Fibroblast of pulmonary artery (primary cell): ENCODE data around the gene MGMT.

Source experiments
- DNase-seq: peaks from one replicate; pipeline ENCODE4 v3.0.0-alpha.2; 2010; ENCODE audit warnings: low read depth
- H3K4me3 ChIP-seq: replicated peaks from 2 replicates; pipeline ENCODE4 v1.5.1; 2011; ENCODE audit warnings: low read depth, mild to moderate bottlenecking, control low read depth, low read length, moderate library complexity
- TF ChIP-seq, protein P1 (sequence below): IDR thresholded peaks from 2 replicates; pipeline ENCODE4 v1.5.1; 2011; ENCODE audit warnings: mild to moderate bottlenecking, control low read depth, low read length, inconsistent platforms; ENCODE audit errors: missing control alignments

MGMT gene

DNA sequence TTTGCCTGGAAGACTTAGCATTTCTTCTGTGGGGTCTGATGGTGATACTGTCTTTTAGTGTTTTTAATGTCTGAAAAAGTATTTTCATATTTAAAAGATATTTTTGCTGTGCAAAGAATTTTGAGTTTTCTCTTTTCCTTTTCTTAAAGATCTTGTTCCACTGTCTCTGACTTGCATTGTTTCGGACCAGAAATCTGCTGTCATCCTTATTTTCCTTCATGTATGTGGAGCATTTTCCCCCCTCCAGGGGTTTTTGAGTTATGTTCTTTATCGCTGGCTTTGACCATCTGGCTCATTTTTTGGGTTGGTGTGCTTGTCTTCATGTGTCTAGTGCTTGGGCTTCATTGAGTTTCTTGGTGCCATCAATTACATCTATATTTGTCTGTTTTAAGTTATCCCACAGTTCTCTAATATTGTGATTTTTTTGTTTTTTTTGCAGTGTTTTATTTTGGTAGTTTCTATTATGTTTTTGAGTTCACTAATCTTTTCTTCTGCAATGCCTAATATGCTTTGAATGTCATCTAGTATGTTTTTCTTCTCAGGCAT is 119.9 kb downstream of the MGMT start:
- H3K4me3 ChIP-seq: no peak overlapping the region
- TF ChIP-seq, protein P1, sequence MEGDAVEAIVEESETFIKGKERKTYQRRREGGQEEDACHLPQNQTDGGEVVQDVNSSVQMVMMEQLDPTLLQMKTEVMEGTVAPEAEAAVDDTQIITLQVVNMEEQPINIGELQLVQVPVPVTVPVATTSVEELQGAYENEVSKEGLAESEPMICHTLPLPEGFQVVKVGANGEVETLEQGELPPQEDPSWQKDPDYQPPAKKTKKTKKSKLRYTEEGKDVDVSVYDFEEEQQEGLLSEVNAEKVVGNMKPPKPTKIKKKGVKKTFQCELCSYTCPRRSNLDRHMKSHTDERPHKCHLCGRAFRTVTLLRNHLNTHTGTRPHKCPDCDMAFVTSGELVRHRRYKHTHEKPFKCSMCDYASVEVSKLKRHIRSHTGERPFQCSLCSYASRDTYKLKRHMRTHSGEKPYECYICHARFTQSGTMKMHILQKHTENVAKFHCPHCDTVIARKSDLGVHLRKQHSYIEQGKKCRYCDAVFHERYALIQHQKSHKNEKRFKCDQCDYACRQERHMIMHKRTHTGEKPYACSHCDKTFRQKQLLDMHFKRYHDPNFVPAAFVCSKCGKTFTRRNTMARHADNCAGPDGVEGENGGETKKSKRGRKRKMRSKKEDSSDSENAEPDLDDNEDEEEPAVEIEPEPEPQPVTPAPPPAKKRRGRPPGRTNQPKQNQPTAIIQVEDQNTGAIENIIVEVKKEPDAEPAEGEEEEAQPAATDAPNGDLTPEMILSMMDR: no peak
- peak; percentile 7 for DNase-seq

DNA sequence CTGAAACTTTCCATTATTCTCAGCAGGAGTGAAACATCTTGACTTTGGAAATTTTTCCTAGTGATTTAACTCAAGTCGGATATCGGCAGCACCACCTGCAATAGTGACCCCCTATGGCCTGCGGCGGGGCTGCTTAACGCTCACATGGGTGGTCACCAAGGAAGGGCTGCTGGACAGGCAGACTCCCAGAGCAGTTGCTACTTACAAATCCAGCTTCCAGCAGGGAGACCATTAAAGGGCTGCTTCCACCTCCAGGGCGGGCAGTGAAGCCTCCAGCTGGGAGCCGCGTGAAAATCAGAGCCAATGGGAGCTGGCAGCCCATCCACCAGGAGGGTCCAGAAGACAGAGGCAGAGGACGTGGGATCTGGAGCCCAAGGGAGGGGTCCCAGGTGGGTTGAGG is 122.5 kb downstream of the MGMT start:
- DNase-seq: no peak
- TF ChIP-seq, protein P1: no peak
- no peak overlapping the region for H3K4me3 ChIP-seq

DNA sequence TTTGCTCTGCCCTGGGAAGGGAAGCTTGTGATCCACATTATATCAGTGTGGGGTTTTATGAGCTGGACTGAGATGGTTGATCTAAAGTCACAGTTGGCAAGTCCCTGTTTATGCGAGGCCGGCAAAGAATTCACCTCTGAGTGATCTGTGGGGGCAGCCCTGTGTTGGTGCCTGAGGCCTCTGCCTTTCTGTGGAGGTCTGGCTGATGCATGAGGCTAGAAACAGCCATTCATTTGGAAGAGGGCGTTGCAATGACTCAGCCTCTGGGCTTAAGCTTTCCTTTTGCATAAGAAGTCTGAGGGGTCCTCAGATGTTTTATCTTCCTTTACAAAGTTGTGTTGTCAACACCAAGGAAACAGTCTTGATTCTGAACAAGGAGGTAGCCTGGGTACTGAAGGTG is 126.9 kb downstream of the MGMT start:
- H3K4me3 ChIP-seq: no peak overlapping the region
- DNase-seq: no peak
- TF ChIP-seq, protein P1: no peak

DNA sequence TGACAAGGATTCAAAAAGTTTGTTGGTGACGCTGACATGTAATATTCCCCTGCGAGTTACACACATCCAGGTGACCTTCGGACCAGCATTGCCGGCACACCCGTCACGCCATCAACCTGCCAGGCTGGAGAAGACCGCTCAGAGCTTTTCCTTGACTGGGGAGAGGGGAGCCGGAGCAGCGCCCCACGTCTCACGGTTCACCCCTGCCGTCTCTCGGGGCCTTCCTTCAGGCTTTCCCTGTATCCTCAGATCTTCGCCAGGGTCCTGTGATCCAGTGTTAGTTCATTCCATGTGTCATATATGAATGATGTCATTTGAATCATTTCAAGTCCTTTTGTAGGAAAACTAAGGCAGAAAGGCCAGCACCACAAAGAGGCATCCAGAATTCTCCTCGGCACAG is 127.8 kb downstream of the MGMT start:
- no peak for DNase-seq
- no peak overlapping the region for H3K4me3 ChIP-seq
- TF ChIP-seq, protein P1: no peak

DNA sequence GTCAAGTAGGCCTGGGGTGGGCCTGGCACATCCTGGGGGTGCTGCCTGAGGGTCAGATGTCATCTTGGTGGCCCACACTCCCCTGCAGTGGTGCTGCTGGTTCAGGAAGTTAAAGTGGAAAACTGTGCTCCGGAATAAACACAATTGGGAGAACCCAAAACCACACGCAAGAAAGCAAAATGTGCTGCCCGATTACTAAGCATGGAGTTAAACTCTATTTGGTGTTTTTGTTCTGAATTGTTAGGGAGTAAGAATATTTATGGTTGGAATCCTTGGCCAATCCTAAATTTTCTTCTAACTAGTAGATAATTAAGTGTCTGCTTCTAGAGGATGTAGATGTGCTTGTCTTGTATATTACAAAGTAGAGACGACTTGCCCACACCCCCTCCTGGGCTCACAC is 131.4 kb downstream of the MGMT start:
- no peak for DNase-seq
- TF ChIP-seq, protein P1: no peak
- H3K4me3 ChIP-seq: no peak overlapping the region

DNA sequence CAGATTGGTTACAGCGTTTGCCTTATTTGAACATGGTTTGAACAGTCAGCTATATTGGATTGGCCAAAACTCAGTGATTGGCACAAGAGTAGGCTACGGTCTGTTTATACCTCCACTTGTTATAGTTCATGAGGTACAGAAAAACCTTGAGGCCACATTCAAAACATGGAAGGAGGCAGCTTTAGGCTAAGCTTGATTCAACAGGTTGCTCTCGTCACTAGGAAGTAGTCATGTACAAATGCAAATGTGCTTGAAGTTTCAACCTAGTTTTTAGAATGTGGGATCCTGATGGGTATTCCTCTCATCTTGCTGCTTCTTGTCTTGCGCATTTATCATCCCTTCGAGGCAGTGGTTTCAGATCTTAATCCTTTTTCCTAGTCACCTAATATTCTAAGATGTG is 132.1 kb downstream of the MGMT start:
- H3K4me3 ChIP-seq: no peak overlapping the region
- TF ChIP-seq, protein P1: no peak
- no peak for DNase-seq

DNA sequence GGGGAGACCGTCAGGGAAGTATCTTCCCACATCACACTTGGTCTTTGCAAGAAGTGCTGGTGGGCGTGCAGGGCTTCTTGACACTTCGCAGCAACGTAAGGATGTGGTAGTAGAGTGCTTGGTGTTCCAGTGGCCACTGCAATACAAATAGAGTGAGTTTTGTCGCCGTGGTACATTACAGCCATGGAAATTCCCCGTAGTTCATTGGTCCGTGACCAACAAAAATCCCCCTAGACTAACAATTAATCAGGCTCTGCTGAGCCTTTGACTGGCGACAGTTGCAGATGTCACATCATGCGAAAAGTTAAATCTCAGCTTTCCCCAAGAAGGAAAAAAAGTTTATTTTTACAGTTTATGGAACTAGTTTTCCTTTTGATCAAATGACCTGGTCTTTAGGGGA is 134.7 kb downstream of the MGMT start:
- TF ChIP-seq, protein P1: no peak
- no peak for DNase-seq
- H3K4me3 ChIP-seq: no peak overlapping the region
